Ammon's horn (tissue), 1 donor: ENCODE data around the gene CAPNS1.

Source experiments
- DNase-seq: peaks from one replicate; pipeline ENCODE4 v3.0.0-alpha.2; 2016; ENCODE audit warnings: low spot score

Gene CAPNS1

GRCh38 chr19:36139473-36140303 is at the start of gene CAPNS1:
TSS of gene CAPNS1 (plus strand) at chr19:36140066. CDS start at chr19:36141012, 946 bp downstream.
- peak; percentile 98 for DNase-seq

- no peak for DNase-seq
Measured at GRCh38 chr19:36090910-36091695, 48.8 kb upstream of the CAPNS1 start.

- DNase-seq: no peak
Measured at GRCh38 chr19:36092566-36092965, 47.3 kb upstream of the CAPNS1 start.

- DNase-seq: no peak
Measured at GRCh38 chr19:36093146-36093662, 46.7 kb upstream of the CAPNS1 start.

- peak; percentile 84 for DNase-seq
Measured at GRCh38 chr19:36093687-36094086, 46.2 kb upstream of the CAPNS1 start.

- peak; percentile 95 for DNase-seq
Measured at GRCh38 chr19:36097036-36097435, 42.8 kb upstream of the CAPNS1 start.

- no peak for DNase-seq
Measured at GRCh38 chr19:36099166-36099785, 40.6 kb upstream of the CAPNS1 start.

- no peak for DNase-seq
Measured at GRCh38 chr19:36100476-36100875, 39.4 kb upstream of the CAPNS1 start.

- DNase-seq: no peak
Measured at GRCh38 chr19:36101550-36102327, 38.1 kb upstream of the CAPNS1 start.

GRCh38 chr19:36103040-36103626 is 36.7 kb upstream of the CAPNS1 start:
- DNase-seq: no peak

- DNase-seq: no peak
Measured at GRCh38 chr19:36103842-36104552, 35.9 kb upstream of the CAPNS1 start.

- DNase-seq: no peak
Measured at GRCh38 chr19:36106441-36106840, 33.4 kb upstream of the CAPNS1 start.

GRCh38 chr19:36106991-36107390 is 32.9 kb upstream of the CAPNS1 start:
- DNase-seq: no peak

GRCh38 chr19:36108684-36109083 is 31.2 kb upstream of the CAPNS1 start:
- no peak for DNase-seq

- DNase-seq: no peak
Measured at GRCh38 chr19:36110487-36111199, 29.2 kb upstream of the CAPNS1 start, which contains the start of gene OVOL3. TSS of gene OVOL3 (plus strand) at chr19:36111143. CDS start at chr19:36111203, 60 bp downstream.

GRCh38 chr19:36111200-36111539 is 28.7 kb upstream of the CAPNS1 start:
- DNase-seq: no peak

- no peak for DNase-seq
Measured at GRCh38 chr19:36112678-36113077, 27.2 kb upstream of the CAPNS1 start.

- no peak for DNase-seq
Measured at GRCh38 chr19:36113425-36113824, 26.4 kb upstream of the CAPNS1 start.

- DNase-seq: no peak
Measured at GRCh38 chr19:36113894-36114720, 25.8 kb upstream of the CAPNS1 start.
